HepG2 (cell line): ENCODE measurements around the gene RIPK3. TPM values are rescaled to one million over a fixed set of nuclear protein-coding genes. Genes with fewer than 3 reads are reported as not detected.
A peak's percentile ranks its signal among the peaks of the same experiment; 100 is the strongest.

Experiments used
- ELF4 ChIP-seq: sonication (generic); formaldehyde crosslinking; IDR thresholded peaks from 2 replicates; pipeline ENCODE4 v1.5.0; 2020; ENCODE audit warnings: missing genetic modification reagents, mild to moderate bottlenecking, moderate library complexity, borderline replicate concordance
- ETV6 ChIP-seq: sonication (generic); formaldehyde crosslinking; conservative IDR thresholded peaks from 2 replicates; pipeline ENCODE4 v1.4.0; 2020; ENCODE audit warnings: missing genetic modification reagents
- FOSL2 ChIP-seq: sonication (generic); formaldehyde crosslinking; IDR thresholded peaks from 2 replicates; pipeline ENCODE4 v1.4.0; 2020; ENCODE audit warnings: missing genetic modification reagents
- IRF1 ChIP-seq: sonication (generic); formaldehyde crosslinking; IDR thresholded peaks from 2 replicates; pipeline ENCODE4 v1.4.0; 2020; ENCODE audit warnings: low read depth, mild to moderate bottlenecking, missing genetic modification reagents
- MAF1 ChIP-seq: sonication (generic); formaldehyde crosslinking; IDR thresholded peaks from 2 replicates; pipeline ENCODE4 v1.5.0; 2020; ENCODE audit warnings: missing genetic modification reagents, borderline replicate concordance
- NFAT5 ChIP-seq: sonication (generic); formaldehyde crosslinking; IDR thresholded peaks from 2 replicates; pipeline ENCODE4 v1.4.0; 2020; ENCODE audit warnings: missing genetic modification reagents
- PITX1 ChIP-seq: sonication (generic); formaldehyde crosslinking; IDR thresholded peaks from 2 replicates; pipeline ENCODE4 v1.5.1; 2020; ENCODE audit warnings: mild to moderate bottlenecking, missing genetic modification reagents
- RFXAP ChIP-seq: sonication (generic); formaldehyde crosslinking; IDR thresholded peaks from 2 replicates; pipeline ENCODE4 v1.4.0; 2020; ENCODE audit warnings: missing genetic modification reagents, borderline replicate concordance
- SRF ChIP-seq: IDR thresholded peaks from 2 replicates; pipeline ENCODE4 v1.6.1; 2011; ENCODE audit warnings: mild to moderate bottlenecking, low read depth, low read length, moderate library complexity
- TBP ChIP-seq: sonication (generic); formaldehyde crosslinking; IDR thresholded peaks from 2 replicates; pipeline ENCODE4 v1.5.0; 2020; ENCODE audit warnings: missing genetic modification reagents
- ZBTB26 ChIP-seq: IDR thresholded peaks from 2 replicates; pipeline ENCODE4 v1.6.1; 2016; ENCODE audit warnings: missing compliant biosample characterization, missing genetic modification reagents, borderline replicate concordance
- ZBTB3 ChIP-seq: sonication (generic); formaldehyde crosslinking; IDR thresholded peaks from 2 replicates; pipeline ENCODE4 v1.4.0; 2020; ENCODE audit warnings: low read depth, mild to moderate bottlenecking, moderate library complexity, missing genetic modification reagents, borderline replicate concordance
- ZBTB44 ChIP-seq: sonication (generic); formaldehyde crosslinking; IDR thresholded peaks from 2 replicates; pipeline ENCODE4 v1.4.0; 2020; ENCODE audit warnings: missing genetic modification reagents
- ZNF550 ChIP-seq: sonication (generic); formaldehyde crosslinking; IDR thresholded peaks from 2 replicates; pipeline ENCODE4 v1.4.0; 2020; ENCODE audit warnings: mild to moderate bottlenecking, missing genetic modification reagents, borderline replicate concordance
- polyA plus RNA-seq, 8 experiments: library from polyadenylated mRNA; depleted of rRNA in 3 of 8; stranded (reverse) in 7 of 8; unstranded in 1 of 8; fragments of >200 nt; fragmentation: Illumina TruSeq in 4 of 8; extraction: Trizol in 4 of 8; gene quantifications; 2 replicates each; pipeline versions ENCODE4 v1.2.1 to v1.2.3, GENCODE V29; 2011 to 2016; ENCODE audit warnings: low read depth in 4 of 8, missing spikeins in 1 of 8, mixed read lengths in 1 of 8; ENCODE audit not compliant: insufficient read depth in 1 of 8
- total RNA-seq, 5 experiments: library from RNA; depleted of rRNA; stranded (reverse); fragments of >200 nt; fragmentation: Illumina TruSeq; extraction: Trizol; gene quantifications; 2 replicates each; pipeline ENCODE4 v1.2.3, GENCODE V29; 2016; ENCODE audit warnings: low read depth in 1 of 5
- TF ChIP-seq, protein P1 (sequence below): sonication (generic); formaldehyde crosslinking; IDR thresholded peaks from 2 replicates; pipeline ENCODE4 v1.5.1; 2020; ENCODE audit warnings: missing genetic modification reagents, mild to moderate bottlenecking, borderline replicate concordance
- TF ChIP-seq, protein P2 (sequence below): IDR thresholded peaks from 2 replicates; pipeline ENCODE4 v1.6.1; 2016; ENCODE audit warnings: control low read depth

The RIPK3 gene
- total and polyA plus RNA-seq, 2 of the 13 experiments (the other 11 are each of a cell fraction or from before 2014, with no cell fraction given) = not detected

- TF ChIP-seq SRF = no peak
- no peak for TF ChIP-seq MAF1 (CRISPR knock-in tag)
- no peak for TF ChIP-seq TBP
- peak; percentile 2; the same call in 1 of the 2 replicates for TF ChIP-seq RFXAP (CRISPR knock-in tag)
- TF ChIP-seq IRF1 (CRISPR knock-in tag) = no peak
- peak; percentile 97 for TF ChIP-seq ZNF550
- TF ChIP-seq ZBTB44 (CRISPR knock-in tag) = no peak
- TF ChIP-seq, protein P1, sequence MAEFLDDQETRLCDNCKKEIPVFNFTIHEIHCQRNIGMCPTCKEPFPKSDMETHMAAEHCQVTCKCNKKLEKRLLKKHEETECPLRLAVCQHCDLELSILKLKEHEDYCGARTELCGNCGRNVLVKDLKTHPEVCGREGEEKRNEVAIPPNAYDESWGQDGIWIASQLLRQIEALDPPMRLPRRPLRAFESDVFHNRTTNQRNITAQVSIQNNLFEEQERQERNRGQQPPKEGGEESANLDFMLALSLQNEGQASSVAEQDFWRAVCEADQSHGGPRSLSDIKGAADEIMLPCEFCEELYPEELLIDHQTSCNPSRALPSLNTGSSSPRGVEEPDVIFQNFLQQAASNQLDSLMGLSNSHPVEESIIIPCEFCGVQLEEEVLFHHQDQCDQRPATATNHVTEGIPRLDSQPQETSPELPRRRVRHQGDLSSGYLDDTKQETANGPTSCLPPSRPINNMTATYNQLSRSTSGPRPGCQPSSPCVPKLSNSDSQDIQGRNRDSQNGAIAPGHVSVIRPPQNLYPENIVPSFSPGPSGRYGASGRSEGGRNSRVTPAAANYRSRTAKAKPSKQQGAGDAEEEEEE (CRISPR knock-in tag) = peak; percentile 26; the same call in 1 of the 2 replicates
- TF ChIP-seq FOSL2 (CRISPR knock-in tag) = peak; percentile 31; the same call in 1 of the 2 replicates
- TF ChIP-seq ELF4 (CRISPR knock-in tag) = 0 out of 2 replicates have a peak, but pooled peaks have one; percentile 31
- peak; percentile 38; the same call in 1 of the 2 replicates for TF ChIP-seq NFAT5 (CRISPR knock-in tag)
- TF ChIP-seq ZBTB26 (CRISPR knock-in tag) = no peak
- TF ChIP-seq, protein P2, sequence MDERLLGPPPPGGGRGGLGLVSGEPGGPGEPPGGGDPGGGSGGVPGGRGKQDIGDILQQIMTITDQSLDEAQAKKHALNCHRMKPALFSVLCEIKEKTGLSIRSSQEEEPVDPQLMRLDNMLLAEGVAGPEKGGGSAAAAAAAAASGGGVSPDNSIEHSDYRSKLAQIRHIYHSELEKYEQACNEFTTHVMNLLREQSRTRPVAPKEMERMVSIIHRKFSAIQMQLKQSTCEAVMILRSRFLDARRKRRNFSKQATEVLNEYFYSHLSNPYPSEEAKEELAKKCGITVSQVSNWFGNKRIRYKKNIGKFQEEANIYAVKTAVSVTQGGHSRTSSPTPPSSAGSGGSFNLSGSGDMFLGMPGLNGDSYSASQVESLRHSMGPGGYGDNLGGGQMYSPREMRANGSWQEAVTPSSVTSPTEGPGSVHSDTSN (CRISPR knock-in tag) = no peak
- peak; percentile 54 for TF ChIP-seq PITX1 (CRISPR knock-in tag)
- TF ChIP-seq ZBTB3 (CRISPR knock-in tag) = no peak
- TF ChIP-seq ETV6 = peak; percentile 56; the same call in 1 of the 2 replicates
Measured at GRCh38 chr14:24366721-24367513, 27.1 kb upstream of the RIPK3 start (continued).
